LoVo (cell line): ENCODE data around the gene MIP.
"Not testable (repeated sequence)": the region's sequence is repeated elsewhere in the genome, so short reads cannot be mapped to it uniquely, and the experiment has no call there.

Experiments
- DNase-seq: peaks from one replicate; pipeline ENCODE4 v3.0.0-alpha.2; 2016; ENCODE audit warnings: low spot score

Gene MIP

GRCh38 chr12:56454557-56454956 lies at the start of gene MIP:
Gene MIP, minus strand, starts transcription at chr12:56454657. Its CDS starts 44 bp downstream, at chr12:56454613.
- DNase-seq = no peak

GRCh38 chr12:56499879-56500278 lies 45.4 kb upstream of the MIP start:
- DNase-seq = not testable (repeated sequence)

- not testable (repeated sequence) for DNase-seq
These were observed 45.0 kb upstream of the MIP start for GRCh38 chr12:56499452-56499851.

GRCh38 chr12:56498126-56498902 lies 43.9 kb upstream of the MIP start:
- not testable (repeated sequence) for DNase-seq

GRCh38 chr12:56496704-56497103 lies 42.2 kb upstream of the MIP start:
- not testable (repeated sequence) for DNase-seq

GRCh38 chr12:56494481-56494880 lies 40.0 kb upstream of the MIP start:
- DNase-seq = not testable (repeated sequence)

GRCh38 chr12:56494106-56494415 lies 39.6 kb upstream of the MIP start:
- DNase-seq = not testable (repeated sequence)

GRCh38 chr12:56493409-56494105 lies 39.1 kb upstream of the MIP start:
- not testable (repeated sequence) for DNase-seq

- no peak for DNase-seq
These were observed 35.9 kb upstream of the MIP start for GRCh38 chr12:56490360-56490759.

GRCh38 chr12:56488041-56488955 lies 33.8 kb upstream of the MIP start, which contains the start of gene GLS2:
Gene GLS2, minus strand, starts transcription at chr12:56488161. Its CDS starts 43 bp downstream, at chr12:56488118.
- DNase-seq = peak; percentile 87

GRCh38 chr12:56487448-56488040 lies 33.1 kb upstream of the MIP start:
- peak; percentile 73 for DNase-seq

GRCh38 chr12:56486694-56487093 lies 32.2 kb upstream of the MIP start:
- DNase-seq = no peak

- no peak for DNase-seq
These were observed 30.1 kb upstream of the MIP start for GRCh38 chr12:56484566-56484965.

GRCh38 chr12:56479625-56480024 lies 25.2 kb upstream of the MIP start:
- DNase-seq = no peak

- no peak for DNase-seq
These were observed 23.2 kb upstream of the MIP start for GRCh38 chr12:56477521-56478225.

GRCh38 chr12:56476972-56477432 lies 22.5 kb upstream of the MIP start:
- no peak for DNase-seq

- no peak for DNase-seq
These were observed 21.7 kb upstream of the MIP start for GRCh38 chr12:56476143-56476542.

GRCh38 chr12:56474389-56474788 lies 19.9 kb upstream of the MIP start:
- DNase-seq = no peak

GRCh38 chr12:56469007-56469930 lies 14.8 kb upstream of the MIP start:
- DNase-seq = peak; percentile 34
